Gastroesophageal sphincter (tissue), 4 donors: ENCODE measurements around the gene PRKRA. TPM values are rescaled to one million over a fixed set of nuclear protein-coding genes. Genes with fewer than 3 reads are reported as not detected.

Experiments
- ATAC-seq: fragments of 150-250 bp; one replicate; pipeline ENCODE4 v1.9.1; 2016; ENCODE audit warnings: mild to moderate bottlenecking, moderate library complexity
- H3K27ac ChIP-seq, 4 donors: fragments of 200-600 bp; sonication (generic) in 3 of 4; 1 replicate in 3 of 4; 2 replicates in 1 of 4; pipeline ENCODE4 v1.5.1; 2016 to 2019
- H3K27me3 ChIP-seq: fragments of 200-600 bp; sonication (generic); one replicate; pipeline ENCODE4 v1.5.1; 2019
- H3K36me3 ChIP-seq, 2 donors: fragments of 200-600 bp; sonication (generic); one replicate each; pipeline ENCODE4 v1.5.1; 2019; ENCODE audit warnings: control low read depth in 1 of 2
- H3K4me1 ChIP-seq, 3 donors: fragments of 200-600 bp; sonication (generic); 1 replicate in 2 of 3; 2 replicates in 1 of 3; pipeline ENCODE4 v1.5.1; 2016 to 2019; ENCODE audit warnings: control low read depth in 2 of 3
- H3K4me3 ChIP-seq, 2 donors: fragments of 200-600 bp; sonication (generic); one replicate each; pipeline ENCODE4 v1.5.1; 2019; ENCODE audit warnings: mild to moderate bottlenecking in 1 of 2, moderate library complexity in 1 of 2
- H3K9me3 ChIP-seq, 3 donors: fragments of 200-600 bp; sonication (generic); one replicate each; pipeline ENCODE4 v1.5.1; 2017 to 2019; ENCODE audit warnings: control low read depth in 2 of 3
- CTCF ChIP-seq, 4 experiments: fragments of 200-600 bp in 2 of 4; fragments of 450-650 bp in 2 of 4; sonication (generic) in 1 of 4; IDR thresholded peaks; one replicate each; pipeline ENCODE4 v1.5.1; 2017 to 2019; ENCODE audit warnings: antibody characterized with exemption in 4 of 4, mild to moderate bottlenecking in 2 of 4, moderate library complexity in 2 of 4
- EP300 ChIP-seq: sonication (generic); formaldehyde crosslinking; IDR thresholded peaks from one replicate; pipeline ENCODE4 v1.6.1; 2017; ENCODE audit warnings: antibody characterized with exemption, mild to moderate bottlenecking
- POLR2A ChIP-seq, 2 donors: fragments of 450-650 bp; IDR thresholded peaks; one replicate each; pipeline ENCODE4 v1.6.1; 2017; ENCODE audit warnings: antibody characterized with exemption in 2 of 2, mild to moderate bottlenecking in 2 of 2, moderate library complexity in 1 of 2
- POLR2AphosphoS5 ChIP-seq: sonication (generic); formaldehyde crosslinking; IDR thresholded peaks from one replicate; pipeline ENCODE4 v1.6.1; 2017; ENCODE audit warnings: antibody characterized with exemption
- WGBS, 2 donors: methylation state at CpG; one replicate each; pipeline ENCODE4 v1.1.5; 2018; ENCODE audit warnings: low coverage in 1 of 2; 5-methylcytosine and 5-hydroxymethylcytosine counted together
- total RNA-seq, 4 donors: library from RNA; depleted of rRNA; stranded (reverse); fragments of >200 nt; gene quantifications; one replicate each; pipeline ENCODE4 v1.1.0, GENCODE V29; 2016

PRKRA gene
- total RNA-seq, 4 donors from 2014 or later, result 72.2 to 89.9 (median 82.4) TPM

DNA sequence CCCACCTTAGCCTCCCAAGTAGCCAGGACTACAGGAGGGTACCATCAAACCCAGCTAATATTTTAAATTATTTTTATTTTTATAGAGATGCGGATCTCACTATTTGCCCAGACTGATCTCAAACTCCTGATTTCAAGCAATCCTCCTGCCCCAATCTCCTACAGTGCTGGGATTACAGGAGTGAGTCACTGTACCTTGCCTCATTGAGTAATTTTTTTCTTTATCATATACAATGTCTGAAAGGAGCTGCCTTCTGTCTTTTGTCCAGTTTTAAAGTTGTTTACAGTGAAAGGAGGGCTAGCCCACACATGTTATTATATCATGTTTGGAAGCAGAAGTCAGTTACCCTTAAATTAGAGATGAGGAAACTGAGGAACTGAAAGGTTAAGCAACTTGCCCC, 32.5 kb downstream of the PRKRA start:
- TF ChIP-seq EP300, result no peak
- no peak for TF ChIP-seq CTCF (IDR thresholded peaks at IDR 0.05)
- TF ChIP-seq POLR2AphosphoS5, result no peak
- TF ChIP-seq POLR2A (IDR thresholded peaks at IDR 0.05), result no peak
- Histone ChIP-seq H3K4me1 (peaks cover 0 to 19% (median 0%) of the 10 kb centered on the region in 3 donors), H3K9me3 (no peaks in the 10 kb centered on the region), H3K4me3 (no peak overlapping the region), H3K36me3 (no peaks in the 10 kb centered on the region), H3K27me3 (no peaks in the 10 kb centered on the region), H3K27ac (no peak overlapping the region)
- WGBS, 2 donors, result 69 to 100% methylated on average over 1 of the region's 1 CpG
- no peak for ATAC-seq

- 80 to 84% methylated on average over 2 to 3 of the region's 3 CpGs for WGBS, 2 donors
- H3K36me3 ChIP-seq, result no peaks in the 10 kb centered on the region
- ATAC-seq, result no peak
- H3K4me3 ChIP-seq, result no peak overlapping the region
- peaks cover 0 to 23% (median 0%) of the 10 kb centered on the region in 3 donors for H3K4me1 ChIP-seq
- H3K9me3 ChIP-seq, result no peaks in the 10 kb centered on the region
- no peaks in the 10 kb centered on the region for H3K27me3 ChIP-seq
- no peak overlapping the region for H3K27ac ChIP-seq
- TF ChIP-seq CTCF (IDR thresholded peaks at IDR 0.05) (no peak), POLR2A (IDR thresholded peaks at IDR 0.05) (no peak), POLR2AphosphoS5 (no peak), EP300 (no peak)
Observed at GRCh38 chr2:178417916-178418315, 33.1 kb downstream of the PRKRA start.

- no peak for ATAC-seq
Observed at GRCh38 chr2:178415979-178416378, 35.0 kb downstream of the PRKRA start.

GRCh38 chr2:178414266-178415247, 36.4 kb downstream of the PRKRA start:
- TF ChIP-seq POLR2AphosphoS5 (peak; percentile 40), POLR2A (IDR thresholded peaks at IDR 0.05) (no peak), CTCF (IDR thresholded peaks at IDR 0.05) (peak; percentile 78 to 97 (median 84))
- no peaks in the 10 kb centered on the region for H3K36me3 ChIP-seq
- H3K9me3 ChIP-seq, result no peaks in the 10 kb centered on the region
- ATAC-seq, result peak; percentile 91
- peaks cover 0 to 24% (median 0%) of the 10 kb centered on the region in 3 donors for H3K4me1 ChIP-seq
- H3K4me3 ChIP-seq, result peak overlapping the region; percentile 46 to 60
- 19% methylated on average over 15 to 19 of the region's 21 CpGs for WGBS, 2 donors
- no peaks in the 10 kb centered on the region for H3K27me3 ChIP-seq
- peak overlapping the region; percentile 80 to 93 (median 92) for H3K27ac ChIP-seq

More at GRCh38 chr2:178415979-178416378, 35.0 kb downstream of the PRKRA start:
- Histone ChIP-seq H3K27ac (no peak overlapping the region), H3K4me3 (no peak overlapping the region), H3K36me3 (no peaks in the 10 kb centered on the region), H3K4me1 (peaks cover 0 to 24% (median 0%) of the 10 kb centered on the region in 3 donors), H3K27me3 (no peaks in the 10 kb centered on the region), H3K9me3 (no peaks in the 10 kb centered on the region)
- TF ChIP-seq POLR2A (IDR thresholded peaks at IDR 0.05) (no peak), EP300 (no peak), POLR2AphosphoS5 (no peak), CTCF (IDR thresholded peaks at IDR 0.05) (no peak)
